BLaER1 (cell line): ENCODE measurements around the gene COPG1.

Experiments
- H3K27ac ChIP-seq: shearing (Covaris generic); formaldehyde crosslinking; 2 replicates; pipeline ENCODE4 v1.8.1; 2022
- H3K27me3 ChIP-seq: shearing (Covaris generic); formaldehyde crosslinking; 2 replicates; pipeline ENCODE4 v1.8.1; 2022
- H3K36me3 ChIP-seq: shearing (Covaris generic); formaldehyde crosslinking; 2 replicates; pipeline ENCODE4 v1.8.1; 2022
- H3K4me1 ChIP-seq: shearing (Covaris generic); formaldehyde crosslinking; 2 replicates; pipeline ENCODE4 v1.8.1; 2022
- H3K4me2 ChIP-seq: shearing (Covaris generic); formaldehyde crosslinking; 2 replicates; pipeline ENCODE4 v1.8.1; 2022
- H3K4me3 ChIP-seq: shearing (Covaris generic); formaldehyde crosslinking; 2 replicates; pipeline ENCODE4 v1.8.1; 2022
- H3K9ac ChIP-seq: shearing (Covaris generic); formaldehyde crosslinking; 2 replicates; pipeline ENCODE4 v1.8.1; 2022
- H3K9me3 ChIP-seq: shearing (Covaris generic); formaldehyde crosslinking; 2 replicates; pipeline ENCODE4 v1.8.1; 2022
- H4K20me1 ChIP-seq: shearing (Covaris generic); formaldehyde crosslinking; 2 replicates; pipeline ENCODE4 v1.8.1; 2022
- Cebpa-rat ChIP-seq: shearing (Covaris generic); IDR thresholded peaks from 2 replicates; pipeline ENCODE4 v1.8.1; 2022

COPG1 gene

GRCh38 chr3:129278439-129278965 is 29.1 kb downstream of the COPG1 start, which contains the start of gene HMCES:
HMCES (plus strand) TSS chr3:129278870; CDS start chr3:129279733, 863 bp downstream.
- peaks cover 83% of the 10 kb centered on the region for H3K4me1 ChIP-seq
- no peak for TF ChIP-seq Cebpa-rat

GRCh38 chr3:129278966-129279906 is 29.8 kb downstream of the COPG1 start:
- Histone ChIP-seq H3K4me1 (peaks cover 83% of the 10 kb centered on the region), H3K27me3 (no peaks in the 10 kb centered on the region), H3K9ac (peak overlapping the region; percentile 98), H3K4me2 (peak overlapping the region; percentile 99), H4K20me1 (peaks cover 49% of the 10 kb centered on the region), H3K9me3 (no peaks in the 10 kb centered on the region), H3K27ac (peak overlapping the region; percentile 99), H3K36me3 (peaks cover 35% of the 10 kb centered on the region), H3K4me3 (peak overlapping the region; percentile 93)
- no peak for TF ChIP-seq Cebpa-rat

More at GRCh38 chr3:129278439-129278965, 29.1 kb downstream of the COPG1 start, which contains the start of gene HMCES:
- Histone ChIP-seq H3K9ac (peak within 1 kb of the TSS; percentile 98), H3K4me2 (peak within 1 kb of the TSS; percentile 99), H3K27me3 (no peaks in the 10 kb centered on the region), H3K27ac (peak within 1 kb of the TSS; percentile 99), H3K4me3 (peak within 1 kb of the TSS; percentile 93), H3K36me3 (peaks cover 35% of the 10 kb centered on the region), H4K20me1 (peaks cover 42% of the 10 kb centered on the region), H3K9me3 (no peaks in the 10 kb centered on the region)

- peaks cover 79% of the 10 kb centered on the region for H3K4me1 ChIP-seq
- H3K4me3 ChIP-seq, result peak overlapping the region; percentile 93
- peak overlapping the region; percentile 99 for H3K4me2 ChIP-seq
- peak overlapping the region; percentile 99 for H3K27ac ChIP-seq
- no peaks in the 10 kb centered on the region for H3K27me3 ChIP-seq
- peak overlapping the region; percentile 98 for H3K9ac ChIP-seq
- no peak for TF ChIP-seq Cebpa-rat
- peaks cover 34% of the 10 kb centered on the region for H3K36me3 ChIP-seq
- H3K9me3 ChIP-seq, result no peaks in the 10 kb centered on the region
- H4K20me1 ChIP-seq, result peaks cover 59% of the 10 kb centered on the region
Observed at GRCh38 chr3:129280183-129280582, 30.8 kb downstream of the COPG1 start.

GRCh38 chr3:129281726-129282125 is 32.3 kb downstream of the COPG1 start:
- Histone ChIP-seq H3K27me3 (no peaks in the 10 kb centered on the region), H3K27ac (peak overlapping the region; percentile 52; the same call in 1 of the 2 replicates), H3K9me3 (no peaks in the 10 kb centered on the region), H4K20me1 (peaks cover 74% of the 10 kb centered on the region), H3K36me3 (peaks cover 47% of the 10 kb centered on the region), H3K4me3 (peak overlapping the region; percentile 93), H3K4me2 (peak overlapping the region; percentile 99), H3K4me1 (peaks cover 64% of the 10 kb centered on the region), H3K9ac (peak overlapping the region; percentile 98; the same call in 1 of the 2 replicates)
- no peak for TF ChIP-seq Cebpa-rat

- TF ChIP-seq Cebpa-rat, result no peak; the same call in 1 of the 2 replicates
- no peaks in the 10 kb centered on the region for H3K27me3 ChIP-seq
- H3K9me3 ChIP-seq, result no peaks in the 10 kb centered on the region
- H4K20me1 ChIP-seq, result peaks cover 85% of the 10 kb centered on the region
- no peak overlapping the region for H3K9ac ChIP-seq
- peaks cover 55% of the 10 kb centered on the region for H3K36me3 ChIP-seq
- peak overlapping the region; percentile 52; the same call in 1 of the 2 replicates for H3K27ac ChIP-seq
- peak overlapping the region; percentile 93; the same call in 1 of the 2 replicates for H3K4me3 ChIP-seq
- peak overlapping the region; percentile 99 for H3K4me2 ChIP-seq
- peaks cover 53% of the 10 kb centered on the region for H3K4me1 ChIP-seq
Observed at GRCh38 chr3:129282727-129283327, 33.4 kb downstream of the COPG1 start.

- no peak overlapping the region for H3K9ac ChIP-seq
Observed at GRCh38 chr3:129286081-129286480, 36.7 kb downstream of the COPG1 start.

GRCh38 chr3:129288446-129288845 is 39.0 kb downstream of the COPG1 start:
- TF ChIP-seq Cebpa-rat, result no peak

More at GRCh38 chr3:129286081-129286480, 36.7 kb downstream of the COPG1 start:
- H3K4me1 ChIP-seq, result peaks cover 37% of the 10 kb centered on the region
- H3K27me3 ChIP-seq, result no peaks in the 10 kb centered on the region
- H3K27ac ChIP-seq, result no peak overlapping the region
- H3K4me2 ChIP-seq, result no peak overlapping the region
- no peaks in the 10 kb centered on the region for H3K9me3 ChIP-seq
- no peak overlapping the region for H3K4me3 ChIP-seq
- TF ChIP-seq Cebpa-rat, result no peak
- H4K20me1 ChIP-seq, result peaks cover 99% of the 10 kb centered on the region
- H3K36me3 ChIP-seq, result peaks cover 87% of the 10 kb centered on the region

GRCh38 chr3:129289201-129289921 is 40.0 kb downstream of the COPG1 start:
- no peak overlapping the region for H3K9ac ChIP-seq
- no peak for TF ChIP-seq Cebpa-rat
- H4K20me1 ChIP-seq, result peaks cover 99% of the 10 kb centered on the region
- H3K4me2 ChIP-seq, result no peak overlapping the region
- peaks cover 4% of the 10 kb centered on the region for H3K4me1 ChIP-seq
- no peaks in the 10 kb centered on the region for H3K27me3 ChIP-seq
- no peak overlapping the region for H3K4me3 ChIP-seq
- H3K27ac ChIP-seq, result no peak overlapping the region
- H3K36me3 ChIP-seq, result peaks cover 99% of the 10 kb centered on the region
- H3K9me3 ChIP-seq, result no peaks in the 10 kb centered on the region

More at GRCh38 chr3:129288446-129288845, 39.0 kb downstream of the COPG1 start:
- H3K36me3 ChIP-seq, result peaks cover 99% of the 10 kb centered on the region
- H3K4me3 ChIP-seq, result no peak overlapping the region
- no peak overlapping the region for H3K4me2 ChIP-seq
- peaks cover 99% of the 10 kb centered on the region for H4K20me1 ChIP-seq
- H3K27me3 ChIP-seq, result no peaks in the 10 kb centered on the region
- H3K4me1 ChIP-seq, result peaks cover 13% of the 10 kb centered on the region
- H3K9me3 ChIP-seq, result no peaks in the 10 kb centered on the region
- H3K9ac ChIP-seq, result no peak overlapping the region
- no peak overlapping the region for H3K27ac ChIP-seq
